Neuronal stem cell (in vitro differentiated cells): ENCODE measurements around the gene FGB.

Source experiments
- DNase-seq: peaks from one replicate; pipeline ENCODE4 v3.0.0-alpha.2; 2013; ENCODE audit warnings: low spot score
- H2AFZ ChIP-seq: one replicate; pipeline ENCODE4 v1.6.1; 2013; ENCODE audit warnings: mild to moderate bottlenecking, low read length, inconsistent platforms
- H2AK5ac ChIP-seq: 2 replicates; pipeline ENCODE4 v1.6.1; 2013; ENCODE audit warnings: low read depth, mild to moderate bottlenecking, inconsistent platforms, low read length, moderate library complexity, mixed read lengths
- H2BK120ac ChIP-seq: 2 replicates; pipeline ENCODE4 v1.6.1; 2013; ENCODE audit warnings: low read depth, mild to moderate bottlenecking, inconsistent platforms, low read length, moderate library complexity, mixed read lengths
- H2BK12ac ChIP-seq: one replicate; pipeline ENCODE4 v1.6.1; 2013; ENCODE audit warnings: low read length, inconsistent platforms
- H2BK15ac ChIP-seq: 2 replicates; pipeline ENCODE4 v1.6.1; 2013; ENCODE audit warnings: mild to moderate bottlenecking, low read length, inconsistent platforms, mixed read lengths
- H2BK5ac ChIP-seq: one replicate; pipeline ENCODE4 v1.6.1; 2013; ENCODE audit warnings: inconsistent platforms, mild to moderate bottlenecking, low read length, moderate library complexity
- H3K14ac ChIP-seq: one replicate; pipeline ENCODE4 v1.6.1; 2013; ENCODE audit warnings: low read length, inconsistent platforms
- H3K18ac ChIP-seq: 2 replicates; pipeline ENCODE4 v1.6.1; 2013; ENCODE audit warnings: low read length, inconsistent platforms
- H3K23ac ChIP-seq: 2 replicates; pipeline ENCODE4 v1.6.1; 2013; ENCODE audit warnings: low read depth, mild to moderate bottlenecking, mixed read lengths, low read length, inconsistent platforms; ENCODE audit not compliant: poor library complexity
- H3K27ac ChIP-seq: replicated peaks from 3 replicates; pipeline ENCODE4 v1.5.1; 2013; ENCODE audit warnings: low read length, inconsistent platforms
- H3K27me3 ChIP-seq, 3 experiments: 2 replicates each; pipeline ENCODE4 v1.6.1; 2013; ENCODE audit warnings: low read length in 3 of 3, mild to moderate bottlenecking in 2 of 3, inconsistent platforms in 1 of 3, low read depth in 1 of 3, mixed read lengths in 1 of 3, moderate library complexity in 1 of 3; ENCODE audit not compliant: control insufficient read depth in 3 of 3, insufficient read depth in 3 of 3
- H3K36me3 ChIP-seq, 2 donors: replicated peaks in 1 of 2; 2 replicates each; pipeline ENCODE4 v1.6.1; 2013; ENCODE audit warnings: low read length in 2 of 2; ENCODE audit not compliant: control insufficient read depth in 2 of 2, insufficient read depth in 2 of 2
- H3K4ac ChIP-seq: 2 replicates; pipeline ENCODE4 v1.6.1; 2013; ENCODE audit warnings: inconsistent platforms, mild to moderate bottlenecking, low read length, moderate library complexity
- H3K4me1 ChIP-seq, 2 donors: 1 replicate in 1 of 2; 2 replicates in 1 of 2; pipeline ENCODE4 v1.6.1; 2013; ENCODE audit warnings: low read length in 2 of 2, low read depth in 1 of 2; ENCODE audit not compliant: control insufficient read depth in 2 of 2, insufficient read depth in 1 of 2
- H3K4me2 ChIP-seq: one replicate; pipeline ENCODE4 v1.6.1; 2013; ENCODE audit warnings: mild to moderate bottlenecking, low read length, inconsistent platforms; ENCODE audit not compliant: insufficient read depth, poor library complexity, severe bottlenecking
- H3K4me3 ChIP-seq, 2 donors: 2 replicates each; pipeline ENCODE4 v1.5.1; 2013; ENCODE audit warnings: low read length in 2 of 2, mild to moderate bottlenecking in 2 of 2, inconsistent platforms in 1 of 2, moderate library complexity in 1 of 2
- H3K79me1 ChIP-seq: one replicate; pipeline ENCODE4 v1.6.1; 2013; ENCODE audit warnings: low read depth, mild to moderate bottlenecking, inconsistent platforms, low read length, moderate library complexity
- H3K9ac ChIP-seq: one replicate; pipeline ENCODE4 v1.6.1; 2013; ENCODE audit warnings: mild to moderate bottlenecking, low read depth, low read length, inconsistent platforms; ENCODE audit not compliant: poor library complexity
- H3K9me3 ChIP-seq, 2 donors: replicated peaks in 1 of 2; 2 replicates each; pipeline versions ENCODE3 to v1.6.1; 2013; ENCODE audit warnings: low read length in 2 of 2, mild to moderate bottlenecking in 2 of 2, inconsistent platforms in 1 of 2, low read depth in 1 of 2, mixed read lengths in 1 of 2, moderate library complexity in 1 of 2; ENCODE audit not compliant: control insufficient read depth in 2 of 2, insufficient read depth in 1 of 2
- H4K8ac ChIP-seq: one replicate; pipeline ENCODE4 v1.6.1; 2013; ENCODE audit warnings: low read depth, mild to moderate bottlenecking, inconsistent platforms, low read length, moderate library complexity
- H4K91ac ChIP-seq: one replicate; pipeline ENCODE4 v1.6.1; 2013; ENCODE audit warnings: low read length, low read depth, mild to moderate bottlenecking, inconsistent platforms; ENCODE audit not compliant: poor library complexity
- WGBS, 2 donors: extraction: QIAGEN DNeasy Blood & Tissue Kit; methylation state at CpG; one replicate each; pipeline ENCODE4 v1.1.7; 2013; ENCODE audit warnings: missing lambda C conversion rate in 2 of 2, mixed read lengths in 1 of 2; ENCODE audit not compliant: insufficient read length in 2 of 2, insufficient replicate concordance in 1 of 2; ENCODE audit errors: extremely low coverage in 2 of 2; 5-methylcytosine and 5-hydroxymethylcytosine counted together

The FGB gene

DNA sequence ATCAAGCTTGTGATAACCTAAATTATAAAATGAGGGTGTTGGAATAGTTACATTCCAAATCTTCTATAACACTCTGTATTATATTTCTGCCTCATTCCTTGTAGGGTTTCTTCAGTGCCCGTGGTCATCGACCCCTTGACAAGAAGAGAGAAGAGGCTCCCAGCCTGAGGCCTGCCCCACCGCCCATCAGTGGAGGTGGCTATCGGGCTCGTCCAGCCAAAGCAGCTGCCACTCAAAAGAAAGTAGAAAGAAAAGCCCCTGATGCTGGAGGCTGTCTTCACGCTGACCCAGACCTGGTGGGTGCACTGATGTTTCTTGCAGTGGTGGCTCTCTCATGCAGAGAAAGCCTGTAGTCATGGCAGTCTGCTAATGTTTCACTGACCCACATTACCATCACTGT, 2.9 kb downstream of the FGB start:
- Histone ChIP-seq H2AFZ (no peak overlapping the region), H3K4me2 (no peak overlapping the region), H3K9me3 (no peaks in the 10 kb centered on the region), H3K27ac (no peak overlapping the region), H3K4me3 (no peak overlapping the region), H2BK15ac (no peak overlapping the region), H2AK5ac (no peak overlapping the region), H4K8ac (no peak overlapping the region), H2BK5ac (no peak overlapping the region), H3K79me1 (no peaks in the 10 kb centered on the region), H4K91ac (no peak overlapping the region), H3K4me1 (no peaks in the 10 kb centered on the region), H2BK120ac (no peak overlapping the region), H3K27me3 (peaks cover 0 to 3% (median 0%) of the 10 kb centered on the region in 3 experiments), H3K36me3 (no peaks in the 10 kb centered on the region), H3K18ac (no peak overlapping the region), H3K14ac (no peak overlapping the region), H3K9ac (no peak overlapping the region), H2BK12ac (no peak overlapping the region), H3K4ac (no peak overlapping the region), H3K23ac (no peak overlapping the region)
- no peak for DNase-seq
- no CpG with 5 or more reads among the region's 6 CpGs for WGBS, 2 donors

DNA sequence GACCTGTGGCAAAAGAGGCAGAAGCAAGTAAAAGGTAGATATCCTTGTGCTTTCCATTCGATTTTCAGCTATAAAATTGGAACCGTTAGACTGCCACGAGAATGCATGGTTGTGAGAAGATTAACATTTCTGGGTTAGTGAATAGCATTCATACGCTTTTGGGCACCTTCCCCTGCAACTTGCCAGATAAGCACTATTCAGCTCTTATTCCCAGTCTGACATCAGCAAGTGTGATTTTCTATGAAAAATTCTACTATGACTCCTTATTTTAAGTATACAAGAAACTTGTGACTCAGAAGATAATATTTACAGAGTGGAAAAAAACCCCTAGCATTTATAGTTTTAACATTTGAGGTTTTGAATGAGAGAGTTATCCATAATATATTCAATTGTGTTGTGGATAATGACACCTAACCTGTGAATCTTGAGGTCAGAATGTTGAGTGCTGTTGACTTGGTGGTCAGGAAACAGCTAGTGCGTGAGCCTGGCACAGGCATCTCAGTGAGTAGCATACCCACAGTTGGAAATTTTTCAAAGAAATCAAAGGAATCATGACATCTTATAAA, 3.9 kb downstream of the FGB start:
- Histone ChIP-seq H3K4me2 (no peak overlapping the region), H3K9me3 (no peaks in the 10 kb centered on the region), H3K14ac (no peak overlapping the region), H2BK15ac (no peak overlapping the region), H2AK5ac (no peak overlapping the region), H3K23ac (no peak overlapping the region), H3K27me3 (peaks cover 0 to 3% (median 0%) of the 10 kb centered on the region in 3 experiments), H2BK120ac (no peak overlapping the region), H3K4ac (no peak overlapping the region), H3K36me3 (no peaks in the 10 kb centered on the region), H2BK5ac (no peak overlapping the region), H4K8ac (no peak overlapping the region), H3K27ac (no peak overlapping the region), H3K9ac (no peak overlapping the region), H3K4me3 (no peak overlapping the region), H2BK12ac (no peak overlapping the region), H4K91ac (no peak overlapping the region), H3K79me1 (no peaks in the 10 kb centered on the region), H2AFZ (no peak overlapping the region), H3K4me1 (no peaks in the 10 kb centered on the region), H3K18ac (no peak overlapping the region)
- no peak for DNase-seq
- WGBS, 2 donors: no CpG with 5 or more reads among the region's 5 CpGs

GRCh38 chr4:154569028-154569427, 6.2 kb downstream of the FGB start:
- no CpG with 5 or more reads among the region's 3 CpGs for WGBS, 2 donors
- Histone ChIP-seq H3K4me3 (no peak overlapping the region), H2BK15ac (no peak overlapping the region), H3K27ac (no peak overlapping the region), H2AK5ac (no peak overlapping the region), H3K23ac (no peak overlapping the region), H3K4me1 (no peaks in the 10 kb centered on the region), H2AFZ (no peak overlapping the region), H2BK12ac (no peak overlapping the region), H2BK120ac (no peak overlapping the region), H3K9me3 (no peaks in the 10 kb centered on the region), H4K91ac (no peak overlapping the region), H3K18ac (no peak overlapping the region), H3K9ac (no peak overlapping the region), H3K36me3 (no peaks in the 10 kb centered on the region), H2BK5ac (no peak overlapping the region), H3K79me1 (no peaks in the 10 kb centered on the region), H3K4ac (no peak overlapping the region), H3K4me2 (no peak overlapping the region), H3K27me3 (peaks cover 0 to 3% (median 0%) of the 10 kb centered on the region in 3 experiments), H4K8ac (no peak overlapping the region), H3K14ac (no peak overlapping the region)
- no peak for DNase-seq

- no CpG with 5 or more reads among the region's 5 CpGs for WGBS, 2 donors
- no peaks in the 10 kb centered on the region for H3K4me1 ChIP-seq
These were observed 6.8 kb downstream of the FGB start for GRCh38 chr4:154569584-154569983.

More at GRCh38 chr4:154569584-154569983, 6.8 kb downstream of the FGB start:
- H3K27me3 ChIP-seq: peaks cover 0 to 3% (median 0%) of the 10 kb centered on the region in 3 experiments
- H4K8ac ChIP-seq: no peak overlapping the region
- no peak overlapping the region for H3K4ac ChIP-seq
- DNase-seq: no peak
- no peak overlapping the region for H3K14ac ChIP-seq
- H2AFZ ChIP-seq: no peak overlapping the region
- no peak overlapping the region for H2BK15ac ChIP-seq
- no peak overlapping the region for H4K91ac ChIP-seq
- H3K9me3 ChIP-seq: no peaks in the 10 kb centered on the region
- H2BK12ac ChIP-seq: no peak overlapping the region
- H3K23ac ChIP-seq: no peak overlapping the region
- H3K79me1 ChIP-seq: no peaks in the 10 kb centered on the region
- H3K36me3 ChIP-seq: no peaks in the 10 kb centered on the region
- H3K4me2 ChIP-seq: no peak overlapping the region
- no peak overlapping the region for H2BK5ac ChIP-seq
- no peak overlapping the region for H3K27ac ChIP-seq
- no peak overlapping the region for H3K18ac ChIP-seq
- no peak overlapping the region for H3K4me3 ChIP-seq
- no peak overlapping the region for H3K9ac ChIP-seq
- no peak overlapping the region for H2BK120ac ChIP-seq
- H2AK5ac ChIP-seq: no peak overlapping the region
